Panc1 (cell line): ENCODE data around the gene MPDU1. TPM values are rescaled to one million over a fixed set of nuclear protein-coding genes. Genes with fewer than 3 reads are reported as not detected.

Experiments
- ATAC-seq: fragments of 200-7000 bp; cut with Tn5 transposase; 2 replicates; pipeline ENCODE4 v1.9.1; 2020; ENCODE audit warnings: mild to moderate bottlenecking, moderate library complexity
- BruUV-seq: library from RNA; stranded (reverse); fragments of 400-500 nt; replicated peaks from 2 replicates; lab custom pipeline; 2021; lab: Mats Ljungman, UMichigan
- CTCF ChIA-PET: fragments of 300-600 bp; sonication (Branson Sonifier 250); formaldehyde crosslinking; loops from one replicate; lab custom pipeline; 2022; ENCODE audit warnings: antibody characterized with exemption; lab: Charles Lee
- POLR2A ChIA-PET: fragments of 300-600 bp; sonication (Branson Sonifier 250); formaldehyde crosslinking; loops from one replicate; lab custom pipeline; 2022; ENCODE audit warnings: antibody characterized with exemption; lab: Charles Lee
- DNase-seq: peaks from one replicate; pipeline ENCODE4 v3.0.0-alpha.2; 2010; ENCODE audit warnings: low read depth, low spot score
- H3K27ac ChIP-seq: 2 replicates; pipeline ENCODE4 v1.5.1; 2011; ENCODE audit warnings: mild to moderate bottlenecking, low read length, inconsistent platforms
- H3K27me3 ChIP-seq: fragments of 200-500 bp; sonication (Bioruptor generic); 2 replicates; pipeline ENCODE4 v1.6.0; 2014; ENCODE audit warnings: low read length, inconsistent platforms; ENCODE audit not compliant: control insufficient read depth, insufficient read depth
- H3K36me3 ChIP-seq: fragments of 200-500 bp; sonication (Bioruptor generic); 2 replicates; pipeline ENCODE4 v1.5.1; 2014; ENCODE audit warnings: inconsistent platforms, mild to moderate bottlenecking, low read length, moderate library complexity; ENCODE audit not compliant: control insufficient read depth, insufficient read depth
- H3K4me1 ChIP-seq: 2 replicates; pipeline ENCODE4 v1.5.1; 2011; ENCODE audit warnings: inconsistent platforms, mild to moderate bottlenecking, low read length, moderate library complexity; ENCODE audit not compliant: control insufficient read depth, insufficient read depth
- H3K4me3 ChIP-seq, 2 experiments: 2 replicates each; pipeline ENCODE4 v1.5.1; 2011 to 2012; ENCODE audit warnings: low read depth in 2 of 2, low read length in 2 of 2, mild to moderate bottlenecking in 2 of 2, inconsistent platforms in 1 of 2, moderate library complexity in 1 of 2
- H3K9me3 ChIP-seq: fragments of 200-500 bp; sonication (Bioruptor generic); 2 replicates; pipeline ENCODE4 v1.5.1; 2014; ENCODE audit warnings: low read depth, mild to moderate bottlenecking, inconsistent platforms, low read length, moderate library complexity; ENCODE audit not compliant: control insufficient read depth, insufficient read depth
- CTCF ChIP-seq: fragments of 450-650 bp; IDR thresholded peaks from 2 replicates; pipeline ENCODE4 v1.5.1; 2017; ENCODE audit warnings: mild to moderate bottlenecking
- POLR2AphosphoS5 ChIP-seq: IDR thresholded peaks from 2 replicates; pipeline ENCODE4 v1.6.1; 2012; ENCODE audit warnings: mild to moderate bottlenecking, low read depth, low read length, moderate library complexity
- REST ChIP-seq, 2 experiments: IDR thresholded peaks; 2 replicates each; pipeline ENCODE4 v1.6.1; 2011 to 2012; ENCODE audit warnings: low read depth in 2 of 2, control low read depth in 1 of 2, low read length in 1 of 2, mild to moderate bottlenecking in 1 of 2, moderate library complexity in 1 of 2; ENCODE audit not compliant: insufficient read depth in 1 of 2
- SIN3A ChIP-seq: IDR thresholded peaks from 2 replicates; pipeline ENCODE4 v1.6.1; 2012; ENCODE audit warnings: low read depth, mild to moderate bottlenecking, low read length, moderate library complexity, borderline replicate concordance; ENCODE audit not compliant: insufficient read depth
- TCF7L2 ChIP-seq: IDR thresholded peaks from 2 replicates; pipeline ENCODE4 v1.6.1; 2011; ENCODE audit warnings: mild to moderate bottlenecking, low read depth, low read length, inconsistent platforms
- in situ Hi-C: cut with HindIII; loops from 2 replicates; pipeline ENCODE4 v1.10.0; 2016; ENCODE audit warnings: low sequenced_read_pairs, low pct_unique_long_range_greater_than_20kb
- intact Hi-C: fragments of 100-400 bp; cut with micrococcal nuclease; formaldehyde crosslinking; loops from one replicate; pipeline ENCODE4 v1.10.0; 2022; ENCODE audit not compliant: unreplicated experiment
- total RNA-seq: library from RNA; stranded (reverse); gene quantifications from one replicate; pipeline ENCODE4 v1.2.1, GENCODE V29; 2021; ENCODE audit not compliant: unreplicated experiment

MPDU1 gene
- total RNA-seq, 1 experiment from 2014 or later = 47.1 TPM

- H3K36me3 ChIP-seq = no peaks in the 10 kb centered on the region
- in situ Hi-C loops (no loop called here), intact Hi-C loops (no loop called here)
- H3K27ac ChIP-seq = peak overlapping the region; percentile 86; the same call in 1 of the 2 replicates
- ChIA-PET CTCF (no interaction called here), POLR2A (no interaction called here)
- TF ChIP-seq TCF7L2 = no peak
- no peak for TF ChIP-seq POLR2AphosphoS5
- no peak for TF ChIP-seq SIN3A
- TF ChIP-seq REST (IDR thresholded peaks at IDR 0.05; ENCODE audit: insufficient read depth in 1 of 2, low read depth in 2 of 2, low read length in 1 of 2) = no peak
- ATAC-seq (no peak), DNase-seq (no peak)
- peak overlapping the region; percentile 68 to 71 for H3K4me3 ChIP-seq
- H3K27me3 ChIP-seq = no peaks in the 10 kb centered on the region
- BruUV-seq = TSS peak; percentile 99
- H3K4me1 ChIP-seq = peaks cover 7% of the 10 kb centered on the region
- no peaks in the 10 kb centered on the region for H3K9me3 ChIP-seq
Measured at GRCh38 chr17:7626307-7626706, 42.7 kb downstream of the MPDU1 start.

GRCh38 chr17:7626956-7627249, 43.3 kb downstream of the MPDU1 start:
- in situ Hi-C loops (no loop called here), intact Hi-C loops (no loop called here)
- Histone ChIP-seq H3K27ac (peak overlapping the region; percentile 86), H3K4me1 (peaks cover 7% of the 10 kb centered on the region), H3K4me3 (peak overlapping the region; percentile 68 to 71), H3K27me3 (no peaks in the 10 kb centered on the region), H3K36me3 (no peaks in the 10 kb centered on the region), H3K9me3 (no peaks in the 10 kb centered on the region)
- CTCF ChIA-PET = no interaction called here
- no peak for TF ChIP-seq CTCF
- TF ChIP-seq TCF7L2 = no peak
- no peak for TF ChIP-seq REST (IDR thresholded peaks at IDR 0.05; ENCODE audit: insufficient read depth in 1 of 2, low read depth in 2 of 2, low read length in 1 of 2)
- TF ChIP-seq POLR2AphosphoS5 = no peak
- ATAC-seq (peak; percentile 19; the same call in 1 of the 2 replicates), DNase-seq (no peak)
- no TSS peak for BruUV-seq
- POLR2A ChIA-PET = interaction anchor here (0.6 kb wide), 1 partner anchor 18 kb away, joined by 4 read pairs; no protein-coding TSS in a partner anchor
